ENCODE results near the gene GPHN.

The GPHN gene

DNA sequence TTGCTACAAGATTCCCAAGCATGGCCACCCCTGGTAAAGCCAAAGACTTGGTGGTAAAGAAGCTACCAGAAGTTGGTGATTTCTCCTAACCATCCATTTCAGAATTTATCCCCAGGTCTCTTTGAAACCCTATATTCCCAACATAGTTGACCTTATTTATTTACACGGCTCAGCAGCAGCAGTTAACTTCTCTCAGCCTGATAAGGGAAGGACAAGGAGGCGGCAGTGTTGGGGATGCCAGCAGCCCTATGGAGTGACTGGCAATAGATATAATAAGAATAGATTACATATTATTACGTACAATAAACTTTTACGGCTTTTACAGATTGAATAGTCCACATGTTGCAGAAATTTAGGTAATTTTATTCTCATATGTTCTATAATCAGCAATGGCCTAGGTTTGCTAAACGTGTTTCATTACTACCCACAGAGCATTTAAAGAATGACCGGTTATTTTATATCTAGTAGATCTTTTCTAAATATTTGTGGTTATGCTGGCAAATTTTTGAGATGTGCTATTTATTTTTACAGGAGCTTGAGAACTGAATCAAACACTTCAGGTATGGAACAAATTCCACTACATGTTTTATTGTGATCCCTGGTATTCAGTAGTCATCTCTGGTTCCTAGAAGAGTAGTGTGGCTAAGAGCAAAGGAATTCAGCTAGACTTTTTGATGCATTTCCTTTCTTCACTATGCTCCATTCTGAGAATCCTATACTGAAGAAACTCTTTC is 713.5 kb downstream of the GPHN start:
- DNase-seq (ENCODE audit: low read depth, low spot score) = no peak

DNA sequence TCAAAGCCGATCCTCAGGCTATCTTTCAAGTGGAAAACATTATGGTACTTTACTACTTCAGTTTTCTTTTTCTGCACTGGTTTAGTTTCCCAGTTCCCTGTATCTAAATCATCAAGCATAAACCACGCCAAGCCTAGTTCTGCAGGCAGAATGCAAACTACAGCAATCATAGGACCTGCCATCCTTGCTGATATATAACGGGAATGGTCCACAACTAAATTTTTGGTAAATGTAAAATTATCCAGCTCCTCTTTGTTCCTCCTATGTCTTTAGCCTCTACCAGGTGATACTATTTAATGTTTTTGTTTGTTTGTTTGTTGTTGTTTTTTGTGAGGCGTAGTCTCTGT is 714.0 kb downstream of the GPHN start:
- DNase-seq (ENCODE audit: low read depth, low spot score) = no peak

DNA sequence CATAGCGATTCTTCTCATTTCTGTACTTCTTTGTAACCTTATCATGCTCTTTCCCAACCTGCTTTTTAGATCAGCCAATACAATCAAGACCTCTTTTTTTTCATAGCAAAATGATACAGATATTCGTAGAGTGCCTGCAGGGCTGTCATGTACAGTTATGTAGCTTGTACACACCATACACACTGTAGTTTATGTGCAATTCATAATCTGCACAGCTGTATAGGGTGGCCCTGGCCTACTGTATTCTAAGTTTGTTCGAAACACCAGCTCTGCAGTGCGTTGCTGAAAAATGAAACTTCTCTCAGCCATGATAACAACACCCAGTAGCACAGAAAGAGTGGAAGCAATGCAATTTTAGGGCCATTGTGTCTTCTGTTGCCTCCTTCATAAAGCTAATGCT is 717.6 kb downstream of the GPHN start:
- DNase-seq (ENCODE audit: low read depth, low spot score) = no peak

DNA sequence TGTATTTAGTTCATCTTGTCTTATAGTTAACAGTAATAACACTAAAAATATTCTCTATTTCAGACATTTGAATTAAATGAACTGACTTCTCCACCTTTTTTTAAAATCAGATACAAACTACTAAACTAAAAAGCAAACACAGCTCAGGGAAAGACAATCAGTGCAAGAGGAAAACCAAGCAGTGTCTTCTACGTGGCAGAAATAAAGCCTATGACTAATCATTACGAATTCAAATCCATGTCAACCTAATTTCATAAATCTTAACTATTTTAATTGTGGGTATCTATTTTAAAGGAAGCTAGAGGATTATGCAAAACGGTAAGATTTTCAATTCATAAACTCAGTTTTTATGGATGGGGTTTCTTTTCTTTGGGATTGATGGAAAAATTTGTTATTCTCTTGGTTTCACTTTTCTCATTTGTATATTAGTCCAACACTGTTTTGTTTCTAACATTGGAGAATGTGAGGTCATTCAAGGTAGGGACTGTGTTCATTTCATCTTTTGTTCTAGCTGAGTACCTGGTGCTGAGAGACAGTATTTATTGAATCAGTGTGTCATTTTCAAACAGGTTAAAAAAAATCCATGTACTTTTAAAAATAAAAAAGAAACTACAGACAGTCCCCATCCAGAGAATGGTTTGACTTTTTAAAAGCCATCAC is 720.5 kb downstream of the GPHN start:
- no peak for DNase-seq (ENCODE audit: low read depth, low spot score)

Data from brain pericyte (primary cell).